Endothelial cell of umbilical vein (primary cell): ENCODE data around the gene KCNMA1. TPM values are rescaled to one million over a fixed set of nuclear protein-coding genes. Genes with fewer than 3 reads are reported as not detected.

Experiments used
- BruUV-seq: library from RNA; stranded (reverse); fragments of 400-500 nt; replicated peaks from 2 replicates; lab custom pipeline; 2021; lab: Mats Ljungman, UMichigan
- CTCF ChIA-PET: fragments of 300-600, 350-600 bp; sonication (Branson Sonifier 250); formaldehyde crosslinking; loops from one replicate; lab custom pipeline; 2021; ENCODE audit warnings: antibody characterized with exemption, inconsistent platforms; lab: Charles Lee
- POLR2A ChIA-PET: fragments of 300-600, 350-600 bp; sonication (Branson Sonifier 250); formaldehyde crosslinking; loops from one replicate; lab custom pipeline; 2021; ENCODE audit warnings: antibody characterized with exemption, inconsistent platforms; lab: Charles Lee
- DNase-seq: peaks from one replicate; pipeline ENCODE4 v3.0.0-alpha.2; 2011; ENCODE audit warnings: low read depth, low spot score
- FAIRE-seq: peaks from 2 replicates; lab custom pipeline; 2011; peaks lifted over from hg19 to GRCh38; lab: Jason Lieb, UNC
- H2AFZ ChIP-seq: 2 replicates; pipeline ENCODE4 v1.6.0; 2012; ENCODE audit warnings: low read depth, low read length, control low read depth, inconsistent platforms
- H3K27ac ChIP-seq: 2 replicates; pipeline ENCODE4 v1.5.1; 2011; ENCODE audit warnings: low read depth, mild to moderate bottlenecking, control low read depth, low read length, moderate library complexity; ENCODE audit not compliant: insufficient read depth
- H3K27me3 ChIP-seq, 2 experiments: 2 replicates each; pipeline versions ENCODE4 v1.6.0 to v1.6.1; 2011; ENCODE audit warnings: low read length in 2 of 2, mixed read lengths in 1 of 2; ENCODE audit not compliant: control insufficient read depth in 2 of 2, insufficient read depth in 2 of 2
- H3K36me3 ChIP-seq, 2 experiments: 2 replicates in 1 of 2; 3 replicates in 1 of 2; pipeline ENCODE4 v1.5.1; 2011; ENCODE audit warnings: low read length in 2 of 2, mild to moderate bottlenecking in 1 of 2, moderate library complexity in 1 of 2; ENCODE audit not compliant: control insufficient read depth in 2 of 2, insufficient read depth in 2 of 2; ENCODE audit errors: extremely low read depth in 1 of 2
- H3K4me1 ChIP-seq: 3 replicates; pipeline ENCODE4 v1.5.1; 2011; ENCODE audit warnings: mild to moderate bottlenecking, low read length; ENCODE audit not compliant: control insufficient read depth, insufficient read depth; ENCODE audit errors: extremely low read depth
- H3K4me2 ChIP-seq: 2 replicates; pipeline ENCODE4 v1.6.1; 2011; ENCODE audit warnings: low read length, control low read depth, mixed read lengths; ENCODE audit not compliant: insufficient read depth
- H3K4me3 ChIP-seq, 3 experiments: fragments of 200-600 bp in 1 of 3; sonication (generic), shearing (Covaris generic) in 1 of 3; replicated peaks in 1 of 3; 2 replicates each; pipeline ENCODE4 v1.5.1; 2011 to 2016; ENCODE audit warnings: control low read depth in 3 of 3, low read length in 3 of 3, mild to moderate bottlenecking in 2 of 3, inconsistent platforms in 1 of 3, low read depth in 1 of 3, moderate library complexity in 1 of 3; ENCODE audit not compliant: insufficient read depth in 1 of 3
- H3K79me2 ChIP-seq: 2 replicates; pipeline ENCODE4 v1.6.0; 2012; ENCODE audit warnings: low read length, inconsistent platforms; ENCODE audit not compliant: control insufficient read depth, insufficient read depth
- H3K9ac ChIP-seq: replicated peaks from 2 replicates; pipeline ENCODE3; 2011; ENCODE audit warnings: low read length, control low read depth; ENCODE audit not compliant: insufficient read depth; ENCODE audit errors: extremely low read depth
- H3K9me1 ChIP-seq: replicated peaks from 3 replicates; pipeline ENCODE4 v1.6.0; 2011; ENCODE audit warnings: mild to moderate bottlenecking, low read length; ENCODE audit not compliant: control insufficient read depth, insufficient read depth; ENCODE audit errors: extremely low read depth
- H3K9me3 ChIP-seq: replicated peaks from 2 replicates; pipeline ENCODE4 v1.5.1; 2012; ENCODE audit warnings: low read length, inconsistent platforms; ENCODE audit not compliant: control insufficient read depth, insufficient read depth
- H4K20me1 ChIP-seq: replicated peaks from 2 replicates; pipeline ENCODE3; 2011; ENCODE audit warnings: mild to moderate bottlenecking, low read length; ENCODE audit not compliant: control insufficient read depth, insufficient read depth; ENCODE audit errors: extremely low read depth
- CTCF ChIP-seq, 2 donors: IDR thresholded peaks; 1 replicate in 1 of 2; 2 replicates in 1 of 2; pipeline ENCODE4 v1.5.1; 2011; ENCODE audit warnings: low read length in 2 of 2, mild to moderate bottlenecking in 2 of 2, moderate library complexity in 2 of 2, control low read depth in 1 of 2, inconsistent platforms in 1 of 2, low read depth in 1 of 2; ENCODE audit not compliant: insufficient read depth in 1 of 2; ENCODE audit errors: extremely low read depth in 1 of 2
- EZH2 ChIP-seq: IDR thresholded peaks from 2 replicates; pipeline ENCODE4 v1.6.1; 2012; ENCODE audit warnings: borderline replicate concordance, low read depth, mild to moderate bottlenecking, moderate library complexity, low read length, inconsistent platforms; ENCODE audit not compliant: severe bottlenecking
- FOS ChIP-seq: IDR thresholded peaks from 2 replicates; pipeline ENCODE4 v1.6.1; 2011; ENCODE audit warnings: mild to moderate bottlenecking, low read length, moderate library complexity, borderline replicate concordance; ENCODE audit not compliant: insufficient read depth
- GATA2 ChIP-seq: IDR thresholded peaks from 2 replicates; pipeline ENCODE4 v1.7.0; 2011; ENCODE audit warnings: low read depth, mild to moderate bottlenecking, moderate library complexity, mixed read lengths, low read length; ENCODE audit not compliant: insufficient read length, insufficient read depth
- JUN ChIP-seq: IDR thresholded peaks from 2 replicates; pipeline ENCODE4 v1.6.1; 2011; ENCODE audit warnings: borderline replicate concordance, low read depth; ENCODE audit not compliant: insufficient read length, insufficient read depth
- MAX ChIP-seq: IDR thresholded peaks from 2 replicates; pipeline ENCODE4 v1.6.1; 2011; ENCODE audit not compliant: insufficient read depth, insufficient read length
- MYC ChIP-seq: IDR thresholded peaks from one replicate; pipeline ENCODE4 v1.6.1; 2011; ENCODE audit warnings: mild to moderate bottlenecking, low read depth, low read length
- POLR2A ChIP-seq: IDR thresholded peaks from 2 replicates; pipeline ENCODE4 v1.6.1; 2012; ENCODE audit warnings: low read depth, mild to moderate bottlenecking, control low read depth, low read length
- POLR2AphosphoS5 ChIP-seq: IDR thresholded peaks from 2 replicates; pipeline ENCODE4 v1.6.1; 2012; ENCODE audit warnings: low read depth, mild to moderate bottlenecking, control low read depth, low read length, moderate library complexity; ENCODE audit not compliant: insufficient read depth
- dilution Hi-C: fragments of 300-500 bp; cut with MboI; formaldehyde crosslinking; loops from one replicate; pipeline ENCODE4 v1.15.0; 2019; ENCODE audit warnings: low sequenced_read_pairs; ENCODE audit not compliant: extremely low pct_ligation_motif_present
- intact Hi-C: fragments of 100-400 bp; cut with micrococcal nuclease; formaldehyde crosslinking; loops from one replicate; pipeline ENCODE4 v1.10.0; 2022
- polyA plus RNA-seq, 4 experiments: library from polyadenylated mRNA; depleted of rRNA in 3 of 4; stranded (reverse) in 3 of 4; unstranded in 1 of 4; fragments of >200 nt; gene quantifications; 2 replicates each; pipeline versions ENCODE4 v1.2.1 to v1.2.3, GENCODE V29; 2011 to 2012; ENCODE audit warnings: missing spikeins in 1 of 4
- total RNA-seq: library from RNA; stranded (reverse); gene quantifications from 2 replicates; pipeline ENCODE4 v1.2.3, GENCODE V29; 2021

The KCNMA1 gene
- total and polyA plus RNA-seq, 2 donors (not counting 3 experiments of a cell fraction or from before 2014, with no cell fraction given) = 0.10 to 0.82 TPM

GRCh38 chr10:77533887-77534278, 103.7 kb downstream of the KCNMA1 start:
- Histone ChIP-seq H3K27me3 (no peaks in the 10 kb centered on the region), H2AFZ (no peak overlapping the region), H3K4me2 (no peak overlapping the region), H3K9me3 (no peaks in the 10 kb centered on the region), H3K79me2 (no peaks in the 10 kb centered on the region), H3K27ac (no peak overlapping the region), H3K4me1 (peaks cover 6% of the 10 kb centered on the region), H3K36me3 (no peaks in the 10 kb centered on the region), H3K9me1 (no peaks in the 10 kb centered on the region), H4K20me1 (no peaks in the 10 kb centered on the region), H3K9ac (no peak overlapping the region), H3K4me3 (no peak overlapping the region)
- DNase-seq (no peak), FAIRE-seq (no peak)
- intact Hi-C loops = loop anchor here (5.0 kb wide), 1 partner anchor 142 kb away; no protein-coding TSS in a partner anchor
- ChIA-PET CTCF (no interaction called here), POLR2A (no interaction called here)
- no peak for TF ChIP-seq MAX
- TF ChIP-seq POLR2A = no peak
- TF ChIP-seq MYC = no peak
- TF ChIP-seq CTCF (IDR thresholded peaks at IDR 0.05; ENCODE audit: extremely low read depth in 1 of 2, insufficient read depth in 1 of 2, low read depth in 1 of 2, low read length in 2 of 2) = no peak
- TF ChIP-seq GATA2 = no peak
- TF ChIP-seq POLR2AphosphoS5 = no peak
- no peak for TF ChIP-seq JUN
- no peak for TF ChIP-seq EZH2
- TF ChIP-seq FOS = no peak
- dilution Hi-C loops = no loop called here
- BruUV-seq = no TSS peak
